Subcutaneous adipose tissue (tissue), 4 donors: Measurements from ENCODE around the gene PDCD10. TPM values are rescaled to one million over a fixed set of nuclear protein-coding genes. Genes with fewer than 3 reads are reported as not detected.

Experiments used
- total RNA-seq, 4 donors: library from RNA; depleted of rRNA; stranded (reverse); fragments of >200 nt; gene quantifications; one replicate each; pipeline ENCODE4 v1.1.0, GENCODE V29; 2016
- TF ChIP-seq, protein P1 (sequence below): fragments of 450-650 bp; IDR thresholded peaks from one replicate; pipeline ENCODE4 v1.5.1; 2016; ENCODE audit warnings: low read depth, mild to moderate bottlenecking, control low read depth, antibody characterized with exemption, moderate library complexity

Gene PDCD10
- total RNA-seq, 4 donors from 2014 or later: 46.5 to 103 (median 77.6) TPM

DNA sequence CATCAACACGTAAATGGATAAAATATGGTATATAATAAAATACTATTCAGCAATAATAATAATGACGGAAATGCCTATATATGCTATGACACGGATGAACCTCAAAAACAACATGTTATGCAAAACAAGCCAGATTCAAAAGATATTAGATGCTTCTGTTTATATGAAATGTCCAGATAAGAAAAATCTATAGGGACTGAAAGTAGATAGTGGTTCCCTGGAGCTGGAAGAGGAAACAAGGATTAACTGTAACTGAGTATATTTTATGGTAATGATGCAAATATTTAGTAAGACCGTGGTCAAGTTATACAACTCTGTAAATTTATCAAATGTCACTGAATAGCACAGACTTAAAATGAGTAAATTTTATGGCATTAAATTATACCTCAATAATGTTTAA is 55.2 kb downstream of the PDCD10 start:
- TF ChIP-seq, protein P1, sequence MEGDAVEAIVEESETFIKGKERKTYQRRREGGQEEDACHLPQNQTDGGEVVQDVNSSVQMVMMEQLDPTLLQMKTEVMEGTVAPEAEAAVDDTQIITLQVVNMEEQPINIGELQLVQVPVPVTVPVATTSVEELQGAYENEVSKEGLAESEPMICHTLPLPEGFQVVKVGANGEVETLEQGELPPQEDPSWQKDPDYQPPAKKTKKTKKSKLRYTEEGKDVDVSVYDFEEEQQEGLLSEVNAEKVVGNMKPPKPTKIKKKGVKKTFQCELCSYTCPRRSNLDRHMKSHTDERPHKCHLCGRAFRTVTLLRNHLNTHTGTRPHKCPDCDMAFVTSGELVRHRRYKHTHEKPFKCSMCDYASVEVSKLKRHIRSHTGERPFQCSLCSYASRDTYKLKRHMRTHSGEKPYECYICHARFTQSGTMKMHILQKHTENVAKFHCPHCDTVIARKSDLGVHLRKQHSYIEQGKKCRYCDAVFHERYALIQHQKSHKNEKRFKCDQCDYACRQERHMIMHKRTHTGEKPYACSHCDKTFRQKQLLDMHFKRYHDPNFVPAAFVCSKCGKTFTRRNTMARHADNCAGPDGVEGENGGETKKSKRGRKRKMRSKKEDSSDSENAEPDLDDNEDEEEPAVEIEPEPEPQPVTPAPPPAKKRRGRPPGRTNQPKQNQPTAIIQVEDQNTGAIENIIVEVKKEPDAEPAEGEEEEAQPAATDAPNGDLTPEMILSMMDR: no peak

DNA sequence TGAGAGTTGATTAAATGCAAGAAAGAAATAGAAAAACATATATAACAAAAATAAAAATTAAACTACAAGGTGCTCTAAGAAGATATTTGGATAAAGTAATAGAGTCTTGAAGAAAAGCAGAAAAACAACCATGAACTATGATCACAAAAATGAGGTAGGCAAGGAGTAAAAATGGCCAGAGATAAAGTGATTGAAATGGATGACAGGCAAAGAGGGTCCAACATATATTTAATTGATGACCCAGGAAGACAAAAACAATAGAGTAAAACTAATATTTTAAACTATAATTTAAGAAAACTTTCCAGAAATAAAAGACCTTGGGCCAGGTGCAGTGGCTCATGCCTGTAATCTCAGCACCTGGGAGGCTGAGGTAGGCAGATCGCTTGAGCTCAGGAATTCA is 58.8 kb downstream of the PDCD10 start:
- TF ChIP-seq, protein P1: no peak

DNA sequence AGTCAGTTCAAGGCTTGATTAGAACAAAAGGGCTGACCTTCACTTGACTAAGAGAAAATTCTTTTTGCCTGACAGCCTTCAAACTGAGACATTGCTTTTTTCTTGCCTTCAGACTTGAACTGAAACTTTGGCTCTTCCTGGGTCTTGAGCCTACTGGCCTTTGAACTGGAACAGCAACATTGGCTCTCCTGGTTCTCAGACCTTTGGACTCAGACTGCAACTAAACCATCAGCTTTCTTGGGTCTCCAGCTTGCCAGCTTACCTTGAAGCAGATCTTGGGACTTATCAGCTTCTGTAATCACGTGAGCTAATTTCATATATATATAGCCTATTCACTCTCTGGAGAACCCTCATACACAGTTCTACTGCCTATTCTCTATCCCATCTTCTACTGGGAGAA is 61.5 kb downstream of the PDCD10 start:
- TF ChIP-seq, protein P1: no peak

DNA sequence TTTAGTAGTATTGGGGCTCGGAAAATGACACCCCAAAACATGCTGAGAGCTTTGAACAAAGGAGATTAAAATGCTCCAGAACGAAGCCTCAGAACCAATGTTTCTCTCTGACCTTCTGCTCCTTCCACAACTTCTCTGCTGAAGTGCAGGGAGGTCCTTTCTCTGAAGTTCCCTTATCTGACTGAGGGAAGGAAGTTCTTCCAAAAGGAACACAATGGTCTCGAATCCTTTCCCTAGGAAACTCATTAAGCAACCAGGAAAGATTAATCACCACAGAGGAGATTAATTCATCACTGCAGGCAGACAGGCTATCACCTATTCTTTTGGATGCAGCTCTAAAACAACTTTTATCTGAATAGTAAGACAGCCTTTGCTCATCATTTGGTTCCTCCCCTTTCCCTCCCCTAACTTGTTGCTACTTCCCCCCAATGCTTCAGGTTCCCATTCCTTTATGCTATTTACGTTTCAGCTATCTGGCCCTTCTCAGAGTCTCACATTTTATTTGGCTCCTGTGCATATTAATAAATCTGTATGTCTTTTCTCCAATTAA is 62.7 kb downstream of the PDCD10 start:
- TF ChIP-seq, protein P1: no peak

DNA sequence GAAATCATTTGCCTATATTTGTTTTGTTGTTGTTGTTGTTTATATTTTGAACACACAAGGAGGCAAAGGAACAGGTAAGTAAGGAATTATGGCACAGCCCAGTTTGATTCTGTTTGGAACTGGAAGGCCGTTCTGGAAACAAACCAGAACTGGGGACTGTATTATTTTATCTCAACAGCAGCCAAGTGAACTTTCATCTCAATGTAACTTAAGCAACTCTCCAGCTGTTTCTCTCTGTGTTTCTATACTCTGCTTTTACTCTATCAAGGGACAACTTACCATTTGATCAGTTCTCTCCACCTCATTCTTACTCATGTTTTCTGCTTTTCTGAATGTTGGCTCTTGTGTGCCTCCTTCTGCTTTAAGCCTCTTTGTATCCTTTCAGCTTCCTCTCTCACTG is 65.0 kb downstream of the PDCD10 start:
- TF ChIP-seq, protein P1: no peak

DNA sequence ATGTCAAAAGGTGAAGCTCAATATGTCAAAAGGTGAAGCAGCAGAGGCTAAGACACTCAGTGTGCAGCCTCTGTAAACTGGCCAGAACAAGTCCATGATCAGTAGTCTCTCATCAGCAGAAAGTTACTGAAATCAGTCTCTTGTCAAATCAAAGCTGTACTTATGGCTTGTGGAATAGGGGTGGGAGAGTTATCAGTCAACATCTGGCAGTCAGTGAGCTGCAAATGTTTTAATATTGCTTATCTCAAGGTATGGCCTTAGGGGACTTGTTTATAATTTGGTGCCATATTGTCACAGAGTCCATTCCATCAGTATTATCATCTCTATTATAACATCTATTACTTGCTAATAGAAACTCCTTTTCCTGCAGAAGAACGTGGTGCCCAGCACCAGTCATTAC is 66.0 kb downstream of the PDCD10 start:
- TF ChIP-seq, protein P1: no peak

DNA sequence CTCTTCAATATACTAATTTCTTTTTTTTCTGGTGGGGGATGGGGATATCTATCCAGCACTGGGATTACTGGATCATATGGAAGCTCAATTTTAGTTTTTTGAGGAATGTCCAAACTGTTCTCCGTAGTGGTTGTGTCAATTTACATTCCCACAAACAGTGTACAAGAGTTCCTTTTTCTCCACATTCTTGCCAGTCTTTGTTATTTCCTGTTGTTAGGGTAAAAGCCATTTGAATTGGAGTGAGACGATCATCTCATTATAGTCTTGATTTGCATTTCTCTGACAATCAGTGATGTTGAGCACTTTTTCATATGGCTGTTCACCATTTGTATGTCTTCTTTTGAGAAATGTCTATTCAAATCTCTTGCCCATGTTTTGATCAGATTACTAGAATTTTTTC is 68.1 kb downstream of the PDCD10 start:
- TF ChIP-seq, protein P1: no peak
